ENCODE results near the gene CDH13. TPM values are rescaled to one million over a fixed set of nuclear protein-coding genes. Genes with fewer than 3 reads are reported as not detected.

The CDH13 gene
- total and polyA plus RNA-seq, 2 experiments from 2014 or later: 1.6 to 4.4 TPM

DNA sequence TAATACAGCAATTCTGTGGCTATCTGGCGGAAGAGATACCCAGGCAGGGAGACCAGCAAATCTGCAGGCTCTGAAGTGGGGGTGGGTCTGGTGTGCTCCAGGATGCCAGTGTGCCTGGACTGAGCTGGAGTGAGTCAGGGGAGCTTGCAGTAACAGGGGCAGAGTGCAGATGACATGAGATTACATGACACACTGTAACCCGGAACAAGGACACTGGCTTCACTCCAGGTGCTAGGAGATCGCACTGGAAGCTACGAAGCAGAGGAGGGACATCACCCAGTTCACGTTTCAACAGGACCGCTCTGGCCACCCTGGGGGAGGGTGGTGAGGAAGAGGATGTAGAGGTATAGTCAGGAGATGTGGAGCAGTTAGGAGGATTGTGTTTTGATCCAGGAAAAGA is 475.6 kb downstream of the CDH13 start:
- H3K4me3 Mint-ChIP-seq: no peak overlapping the region
- no peak for DNase-seq (ENCODE audit: low spot score)
- no peaks in the 10 kb centered on the region for H3K9me2 ChIP-seq (ENCODE audit: insufficient read depth)

More for the DNA sequence above, 475.6 kb downstream of the CDH13 start:
- TF ChIP-seq ZNF331 (CRISPR knock-in tag; IDR thresholded peaks at IDR 0.05; ENCODE audit: low read depth) (no peak), CREB1 (CRISPR knock-in tag; IDR thresholded peaks at IDR 0.05; ENCODE audit: low read depth) (no peak), NANOG (IDR thresholded peaks at IDR 0.05; ENCODE audit: borderline replicate concordance) (no peak), EZH2 (IDR thresholded peaks at IDR 0.05; ENCODE audit: low read depth, unreplicated experiment) (no peak), POLR2AphosphoS5 (IDR thresholded peaks at IDR 0.05; ENCODE audit: low read depth) (no peak), JUNB (IDR thresholded peaks at IDR 0.05; ENCODE audit: unreplicated experiment) (no peak)
- TF ChIP-seq, protein P1, sequence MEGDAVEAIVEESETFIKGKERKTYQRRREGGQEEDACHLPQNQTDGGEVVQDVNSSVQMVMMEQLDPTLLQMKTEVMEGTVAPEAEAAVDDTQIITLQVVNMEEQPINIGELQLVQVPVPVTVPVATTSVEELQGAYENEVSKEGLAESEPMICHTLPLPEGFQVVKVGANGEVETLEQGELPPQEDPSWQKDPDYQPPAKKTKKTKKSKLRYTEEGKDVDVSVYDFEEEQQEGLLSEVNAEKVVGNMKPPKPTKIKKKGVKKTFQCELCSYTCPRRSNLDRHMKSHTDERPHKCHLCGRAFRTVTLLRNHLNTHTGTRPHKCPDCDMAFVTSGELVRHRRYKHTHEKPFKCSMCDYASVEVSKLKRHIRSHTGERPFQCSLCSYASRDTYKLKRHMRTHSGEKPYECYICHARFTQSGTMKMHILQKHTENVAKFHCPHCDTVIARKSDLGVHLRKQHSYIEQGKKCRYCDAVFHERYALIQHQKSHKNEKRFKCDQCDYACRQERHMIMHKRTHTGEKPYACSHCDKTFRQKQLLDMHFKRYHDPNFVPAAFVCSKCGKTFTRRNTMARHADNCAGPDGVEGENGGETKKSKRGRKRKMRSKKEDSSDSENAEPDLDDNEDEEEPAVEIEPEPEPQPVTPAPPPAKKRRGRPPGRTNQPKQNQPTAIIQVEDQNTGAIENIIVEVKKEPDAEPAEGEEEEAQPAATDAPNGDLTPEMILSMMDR (conservative IDR thresholded peaks at IDR 0.05; ENCODE audit: low read depth in 2 of 2): no peak
- TF ChIP-seq, protein P2, sequence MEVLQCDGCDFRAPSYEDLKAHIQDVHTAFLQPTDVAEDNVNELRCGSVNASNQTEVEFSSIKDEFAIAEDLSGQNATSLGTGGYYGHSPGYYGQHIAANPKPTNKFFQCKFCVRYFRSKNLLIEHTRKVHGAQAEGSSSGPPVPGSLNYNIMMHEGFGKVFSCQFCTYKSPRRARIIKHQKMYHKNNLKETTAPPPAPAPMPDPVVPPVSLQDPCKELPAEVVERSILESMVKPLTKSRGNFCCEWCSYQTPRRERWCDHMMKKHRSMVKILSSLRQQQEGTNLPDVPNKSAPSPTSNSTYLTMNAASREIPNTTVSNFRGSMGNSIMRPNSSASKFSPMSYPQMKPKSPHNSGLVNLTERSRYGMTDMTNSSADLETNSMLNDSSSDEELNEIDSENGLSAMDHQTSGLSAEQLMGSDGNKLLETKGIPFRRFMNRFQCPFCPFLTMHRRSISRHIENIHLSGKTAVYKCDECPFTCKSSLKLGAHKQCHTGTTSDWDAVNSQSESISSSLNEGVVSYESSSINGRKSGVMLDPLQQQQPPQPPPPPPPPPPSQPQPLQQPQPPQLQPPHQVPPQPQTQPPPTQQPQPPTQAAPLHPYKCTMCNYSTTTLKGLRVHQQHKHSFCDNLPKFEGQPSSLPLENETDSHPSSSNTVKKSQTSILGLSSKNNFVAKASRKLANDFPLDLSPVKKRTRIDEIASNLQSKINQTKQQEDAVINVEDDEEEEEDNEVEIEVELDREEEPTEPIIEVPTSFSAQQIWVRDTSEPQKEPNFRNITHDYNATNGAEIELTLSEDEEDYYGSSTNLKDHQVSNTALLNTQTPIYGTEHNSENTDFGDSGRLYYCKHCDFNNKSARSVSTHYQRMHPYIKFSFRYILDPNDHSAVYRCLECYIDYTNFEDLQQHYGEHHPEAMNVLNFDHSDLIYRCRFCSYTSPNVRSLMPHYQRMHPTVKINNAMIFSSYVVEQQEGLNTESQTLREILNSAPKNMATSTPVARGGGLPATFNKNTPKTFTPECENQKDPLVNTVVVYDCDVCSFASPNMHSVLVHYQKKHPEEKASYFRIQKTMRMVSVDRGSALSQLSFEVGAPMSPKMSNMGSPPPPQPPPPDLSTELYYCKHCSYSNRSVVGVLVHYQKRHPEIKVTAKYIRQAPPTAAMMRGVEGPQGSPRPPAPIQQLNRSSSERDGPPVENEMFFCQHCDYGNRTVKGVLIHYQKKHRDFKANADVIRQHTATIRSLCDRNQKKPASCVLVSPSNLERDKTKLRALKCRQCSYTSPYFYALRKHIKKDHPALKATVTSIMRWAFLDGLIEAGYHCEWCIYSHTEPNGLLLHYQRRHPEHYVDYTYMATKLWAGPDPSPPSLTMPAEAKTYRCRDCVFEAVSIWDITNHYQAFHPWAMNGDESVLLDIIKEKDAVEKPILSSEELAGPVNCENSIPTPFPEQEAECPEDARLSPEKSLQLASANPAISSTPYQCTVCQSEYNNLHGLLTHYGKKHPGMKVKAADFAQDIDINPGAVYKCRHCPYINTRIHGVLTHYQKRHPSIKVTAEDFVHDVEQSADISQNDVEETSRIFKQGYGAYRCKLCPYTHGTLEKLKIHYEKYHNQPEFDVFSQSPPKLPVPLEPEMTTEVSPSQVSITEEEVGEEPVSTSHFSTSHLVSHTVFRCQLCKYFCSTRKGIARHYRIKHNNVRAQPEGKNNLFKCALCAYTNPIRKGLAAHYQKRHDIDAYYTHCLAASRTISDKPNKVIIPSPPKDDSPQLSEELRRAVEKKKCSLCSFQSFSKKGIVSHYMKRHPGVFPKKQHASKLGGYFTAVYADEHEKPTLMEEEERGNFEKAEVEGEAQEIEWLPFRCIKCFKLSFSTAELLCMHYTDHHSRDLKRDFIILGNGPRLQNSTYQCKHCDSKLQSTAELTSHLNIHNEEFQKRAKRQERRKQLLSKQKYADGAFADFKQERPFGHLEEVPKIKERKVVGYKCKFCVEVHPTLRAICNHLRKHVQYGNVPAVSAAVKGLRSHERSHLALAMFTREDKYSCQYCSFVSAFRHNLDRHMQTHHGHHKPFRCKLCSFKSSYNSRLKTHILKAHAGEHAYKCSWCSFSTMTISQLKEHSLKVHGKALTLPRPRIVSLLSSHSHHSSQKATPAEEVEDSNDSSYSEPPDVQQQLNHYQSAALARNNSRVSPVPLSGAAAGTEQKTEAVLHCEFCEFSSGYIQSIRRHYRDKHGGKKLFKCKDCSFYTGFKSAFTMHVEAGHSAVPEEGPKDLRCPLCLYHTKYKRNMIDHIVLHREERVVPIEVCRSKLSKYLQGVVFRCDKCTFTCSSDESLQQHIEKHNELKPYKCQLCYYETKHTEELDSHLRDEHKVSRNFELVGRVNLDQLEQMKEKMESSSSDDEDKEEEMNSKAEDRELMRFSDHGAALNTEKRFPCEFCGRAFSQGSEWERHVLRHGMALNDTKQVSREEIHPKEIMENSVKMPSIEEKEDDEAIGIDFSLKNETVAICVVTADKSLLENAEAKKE (CRISPR knock-in tag; IDR thresholded peaks at IDR 0.05): no peak
- TF ChIP-seq, protein P3, sequence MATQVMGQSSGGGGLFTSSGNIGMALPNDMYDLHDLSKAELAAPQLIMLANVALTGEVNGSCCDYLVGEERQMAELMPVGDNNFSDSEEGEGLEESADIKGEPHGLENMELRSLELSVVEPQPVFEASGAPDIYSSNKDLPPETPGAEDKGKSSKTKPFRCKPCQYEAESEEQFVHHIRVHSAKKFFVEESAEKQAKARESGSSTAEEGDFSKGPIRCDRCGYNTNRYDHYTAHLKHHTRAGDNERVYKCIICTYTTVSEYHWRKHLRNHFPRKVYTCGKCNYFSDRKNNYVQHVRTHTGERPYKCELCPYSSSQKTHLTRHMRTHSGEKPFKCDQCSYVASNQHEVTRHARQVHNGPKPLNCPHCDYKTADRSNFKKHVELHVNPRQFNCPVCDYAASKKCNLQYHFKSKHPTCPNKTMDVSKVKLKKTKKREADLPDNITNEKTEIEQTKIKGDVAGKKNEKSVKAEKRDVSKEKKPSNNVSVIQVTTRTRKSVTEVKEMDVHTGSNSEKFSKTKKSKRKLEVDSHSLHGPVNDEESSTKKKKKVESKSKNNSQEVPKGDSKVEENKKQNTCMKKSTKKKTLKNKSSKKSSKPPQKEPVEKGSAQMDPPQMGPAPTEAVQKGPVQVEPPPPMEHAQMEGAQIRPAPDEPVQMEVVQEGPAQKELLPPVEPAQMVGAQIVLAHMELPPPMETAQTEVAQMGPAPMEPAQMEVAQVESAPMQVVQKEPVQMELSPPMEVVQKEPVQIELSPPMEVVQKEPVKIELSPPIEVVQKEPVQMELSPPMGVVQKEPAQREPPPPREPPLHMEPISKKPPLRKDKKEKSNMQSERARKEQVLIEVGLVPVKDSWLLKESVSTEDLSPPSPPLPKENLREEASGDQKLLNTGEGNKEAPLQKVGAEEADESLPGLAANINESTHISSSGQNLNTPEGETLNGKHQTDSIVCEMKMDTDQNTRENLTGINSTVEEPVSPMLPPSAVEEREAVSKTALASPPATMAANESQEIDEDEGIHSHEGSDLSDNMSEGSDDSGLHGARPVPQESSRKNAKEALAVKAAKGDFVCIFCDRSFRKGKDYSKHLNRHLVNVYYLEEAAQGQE (IDR thresholded peaks at IDR 0.05; ENCODE audit: unreplicated experiment): no peak
- TF ChIP-seq, protein P4, sequence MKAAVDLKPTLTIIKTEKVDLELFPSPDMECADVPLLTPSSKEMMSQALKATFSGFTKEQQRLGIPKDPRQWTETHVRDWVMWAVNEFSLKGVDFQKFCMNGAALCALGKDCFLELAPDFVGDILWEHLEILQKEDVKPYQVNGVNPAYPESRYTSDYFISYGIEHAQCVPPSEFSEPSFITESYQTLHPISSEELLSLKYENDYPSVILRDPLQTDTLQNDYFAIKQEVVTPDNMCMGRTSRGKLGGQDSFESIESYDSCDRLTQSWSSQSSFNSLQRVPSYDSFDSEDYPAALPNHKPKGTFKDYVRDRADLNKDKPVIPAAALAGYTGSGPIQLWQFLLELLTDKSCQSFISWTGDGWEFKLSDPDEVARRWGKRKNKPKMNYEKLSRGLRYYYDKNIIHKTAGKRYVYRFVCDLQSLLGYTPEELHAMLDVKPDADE (IDR thresholded peaks at IDR 0.05): no peak
- ATAC-seq: no peak
- H3K36me3 Mint-ChIP-seq (ENCODE audit: low read depth): peaks cover 20% of the 10 kb centered on the region; the same call in 2 of the 3 replicates
- Histone ChIP-seq H3K27me3 (ENCODE audit: insufficient read depth) (no peaks in the 10 kb centered on the region), H3K36me3 (ENCODE audit: insufficient read depth) (no peaks in the 10 kb centered on the region), H2AFZ (no peak overlapping the region), H3K79me2 (replicated peaks; ENCODE audit: insufficient read depth) (no peaks in the 10 kb centered on the region), H4K20me1 (replicated peaks; ENCODE audit: insufficient read depth) (no peaks in the 10 kb centered on the region), H3K4me2 (no peak overlapping the region), H3K4me3 (no peak overlapping the region), H3K4me1 (ENCODE audit: insufficient read depth) (no peaks in the 10 kb centered on the region), H3K27ac (ENCODE audit: low read depth) (no peak overlapping the region), H3F3A (replicated peaks; ENCODE audit: low read depth) (no peaks in the 10 kb centered on the region)
- peaks cover 34% of the 10 kb centered on the region for H3K9me3 Mint-ChIP-seq
- no peaks in the 10 kb centered on the region for H3K27me3 Mint-ChIP-seq (ENCODE audit: insufficient read depth, low read depth, poor library complexity)
- no peak overlapping the region for H3K27ac Mint-ChIP-seq
- H3K4me1 Mint-ChIP-seq: no peaks in the 10 kb centered on the region

Measured in GM23338 (cell line).